ENCODE measurements around the gene CDKAL1.
"Not testable (repeated sequence)": the region's sequence is repeated elsewhere in the genome, so short reads cannot be mapped to it uniquely, and the experiment has no call there.

Gene CDKAL1

DNA sequence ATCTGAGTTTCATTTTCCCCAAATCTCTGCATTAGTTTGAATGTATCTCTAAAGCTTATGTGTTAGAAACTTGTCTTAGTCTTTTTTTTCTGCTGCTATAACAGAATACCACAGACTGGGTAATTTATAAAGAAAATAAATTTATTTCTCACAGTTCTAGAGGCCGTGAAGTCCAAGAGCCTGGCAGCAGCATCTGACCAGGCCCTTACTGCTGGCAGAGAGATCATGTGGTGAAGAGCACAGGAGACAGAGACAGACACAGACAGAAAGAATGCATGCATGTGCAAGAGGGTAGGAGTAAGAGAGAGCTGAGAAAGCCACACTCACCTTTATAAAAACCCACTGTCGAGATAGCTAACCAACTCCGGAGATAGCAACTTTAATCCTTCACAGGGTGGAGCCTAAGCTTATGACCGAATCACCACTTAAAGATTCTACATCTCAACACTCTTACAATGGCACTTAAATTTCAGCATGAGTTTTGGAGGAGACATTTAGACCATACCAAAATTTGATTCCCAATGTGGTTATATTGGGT is 646.6 kb downstream of the CDKAL1 start:
- DNase-seq (ENCODE audit: low spot score): no peak

DNA sequence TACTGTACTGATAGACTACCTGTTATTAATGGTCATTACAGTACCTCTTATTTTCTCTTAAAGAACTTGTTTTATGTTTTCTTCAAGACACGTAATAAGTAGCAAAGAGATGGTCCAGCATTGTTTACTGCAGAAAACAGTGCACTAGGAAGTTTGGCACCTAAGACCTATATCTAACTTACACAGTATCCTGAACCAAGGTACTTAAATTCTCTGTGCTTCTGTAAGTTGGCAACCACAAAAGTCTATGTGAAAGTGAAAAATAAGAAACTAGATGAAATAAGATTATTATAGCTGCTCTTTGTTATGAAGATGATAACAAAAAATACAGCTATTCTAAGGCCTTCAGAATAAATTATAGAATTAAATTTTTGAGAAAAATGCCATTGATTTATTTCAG is 647.6 kb downstream of the CDKAL1 start:
- DNase-seq (ENCODE audit: low spot score): no peak

GRCh38 chr6:21182589-21182988 is 648.3 kb downstream of the CDKAL1 start:
- no peak for DNase-seq (ENCODE audit: low spot score)

DNA sequence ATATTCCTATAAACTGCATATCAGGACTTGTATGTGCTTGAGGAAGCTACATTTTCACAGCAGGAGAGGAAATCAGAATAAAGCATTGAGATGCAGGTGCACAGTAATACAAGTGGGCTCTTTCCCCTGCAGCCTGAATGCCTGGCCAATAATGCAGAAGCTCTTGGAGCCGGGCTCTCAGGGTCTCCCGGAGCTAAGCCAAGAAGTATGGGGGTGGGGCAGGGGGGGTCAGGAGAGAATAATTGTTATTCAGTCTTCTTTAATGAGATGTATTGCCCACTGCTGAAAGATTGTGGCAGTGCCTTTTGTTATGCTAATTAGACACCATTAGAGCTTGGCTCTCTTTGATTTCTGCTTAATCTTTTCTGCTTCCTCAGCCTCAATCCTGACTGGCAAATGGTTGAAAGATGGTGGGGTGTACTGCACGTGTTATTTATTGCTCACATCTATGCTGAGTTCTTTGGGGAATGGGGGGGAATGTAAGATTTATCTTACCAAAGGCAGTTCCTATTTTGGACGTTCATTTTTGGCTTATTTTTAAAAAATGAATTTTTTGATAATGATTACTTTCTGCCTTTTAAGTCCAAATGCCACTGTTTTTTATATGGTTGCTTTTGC is 651.7 kb downstream of the CDKAL1 start:
- no peak for DNase-seq (ENCODE audit: low spot score)

DNA sequence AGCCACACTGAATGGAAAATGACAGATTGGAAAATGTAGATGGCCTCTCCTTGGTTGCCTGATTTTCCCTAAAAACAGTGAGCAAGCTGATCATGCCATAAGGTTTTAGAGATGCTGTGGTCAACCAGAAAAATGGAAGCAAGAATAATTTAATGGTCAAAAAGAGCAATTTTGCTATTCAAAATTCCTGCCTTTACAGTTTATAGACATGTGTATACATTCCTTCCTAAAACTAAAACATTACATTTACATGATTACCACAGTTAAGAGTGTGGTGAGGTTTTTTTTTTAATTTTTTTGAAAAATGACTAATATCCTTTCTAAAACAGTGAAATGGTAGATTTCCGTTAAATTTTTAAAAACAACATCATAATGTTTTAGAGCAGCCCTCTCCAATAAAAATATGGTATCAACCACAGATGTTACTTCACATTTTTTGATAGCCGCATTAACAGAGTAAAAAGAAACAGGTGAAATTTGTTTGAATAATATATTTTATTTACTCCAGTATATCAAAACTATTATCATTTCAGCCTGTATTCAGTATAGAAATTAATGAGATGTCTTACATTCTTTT is 652.3 kb downstream of the CDKAL1 start:
- DNase-seq (ENCODE audit: low spot score): no peak

- no peak for DNase-seq (ENCODE audit: low spot score)
Measured at GRCh38 chr6:21187485-21187884, 653.2 kb downstream of the CDKAL1 start.

- DNase-seq (ENCODE audit: low spot score): no peak
Measured at GRCh38 chr6:21188505-21189223, 654.4 kb downstream of the CDKAL1 start.

- DNase-seq (ENCODE audit: low spot score): no peak
Measured at GRCh38 chr6:21189759-21190158, 655.5 kb downstream of the CDKAL1 start.

DNA sequence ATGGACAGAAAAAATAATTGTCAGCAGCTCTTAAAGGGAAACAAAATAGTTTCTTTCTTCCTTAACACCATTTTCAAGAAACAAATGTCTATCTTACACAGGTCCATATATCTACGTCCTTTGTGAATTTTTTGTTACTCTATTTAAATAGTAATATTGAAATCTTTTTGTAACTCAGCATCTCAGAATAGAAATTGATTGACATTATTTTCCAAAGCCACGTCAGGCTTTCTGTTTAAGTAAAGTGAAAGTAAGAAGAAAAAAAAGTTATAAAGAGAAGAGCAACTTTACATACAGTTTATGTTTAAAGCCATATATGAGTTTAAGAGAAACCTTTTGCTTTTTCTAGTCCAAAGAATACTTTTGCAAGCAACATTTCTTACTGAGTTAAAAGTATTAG is 656.4 kb downstream of the CDKAL1 start:
- DNase-seq (ENCODE audit: low spot score): no peak

GRCh38 chr6:21193790-21194475 is 659.7 kb downstream of the CDKAL1 start:
- no peak for DNase-seq (ENCODE audit: low spot score)

DNA sequence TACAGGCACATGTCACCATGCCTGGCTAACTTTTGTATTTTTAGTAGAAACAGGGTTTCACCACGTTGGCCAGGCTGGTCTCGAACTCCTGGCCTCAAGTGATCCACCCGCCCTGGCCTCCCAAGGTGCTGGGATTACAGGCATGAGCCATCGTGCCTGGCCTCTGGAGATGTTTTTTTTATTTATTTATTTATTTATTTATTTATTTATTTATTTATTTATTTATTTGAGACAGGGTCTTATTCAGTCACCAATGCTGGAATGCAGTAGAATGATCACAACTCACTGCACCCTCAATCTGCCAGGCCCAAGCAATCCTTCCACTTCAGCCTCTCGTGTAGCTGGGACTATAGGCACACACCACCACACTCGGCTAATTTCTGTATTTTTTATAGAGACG is 661.0 kb downstream of the CDKAL1 start:
- DNase-seq (ENCODE audit: low spot score): not testable (repeated sequence)

GRCh38 chr6:21198032-21198640 is 663.9 kb downstream of the CDKAL1 start:
- DNase-seq (ENCODE audit: low spot score): no peak

GRCh38 chr6:21199262-21199661 is 665.0 kb downstream of the CDKAL1 start:
- no peak for DNase-seq (ENCODE audit: low spot score)

GRCh38 chr6:21200134-21200870 is 666.0 kb downstream of the CDKAL1 start:
- DNase-seq (ENCODE audit: low spot score): no peak

- DNase-seq (ENCODE audit: low spot score): no peak
Measured at GRCh38 chr6:21201187-21201586, 666.9 kb downstream of the CDKAL1 start.

GRCh38 chr6:21201637-21202350 is 667.5 kb downstream of the CDKAL1 start:
- DNase-seq (ENCODE audit: low spot score): peak; percentile 17

DNA sequence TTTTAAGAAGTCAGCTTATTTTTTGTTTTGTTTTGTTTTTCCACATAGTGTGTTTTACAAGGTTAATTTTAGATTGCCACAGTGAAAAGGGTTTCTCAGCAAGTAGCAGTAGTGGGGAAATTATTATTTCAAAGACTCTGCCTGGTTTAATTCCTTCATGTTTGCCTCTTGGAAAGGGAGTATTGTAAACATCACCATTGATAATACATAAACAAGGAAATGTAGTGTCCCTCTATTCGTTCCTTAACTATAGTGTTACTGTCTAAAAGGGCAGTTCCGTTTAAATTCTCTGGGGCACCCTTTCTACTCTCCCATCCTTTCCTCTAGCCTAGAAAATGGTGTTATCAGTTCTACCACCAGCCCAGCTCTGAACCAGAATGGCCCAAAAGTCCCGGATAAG is 668.3 kb downstream of the CDKAL1 start:
- no peak for DNase-seq (ENCODE audit: low spot score)

DNA sequence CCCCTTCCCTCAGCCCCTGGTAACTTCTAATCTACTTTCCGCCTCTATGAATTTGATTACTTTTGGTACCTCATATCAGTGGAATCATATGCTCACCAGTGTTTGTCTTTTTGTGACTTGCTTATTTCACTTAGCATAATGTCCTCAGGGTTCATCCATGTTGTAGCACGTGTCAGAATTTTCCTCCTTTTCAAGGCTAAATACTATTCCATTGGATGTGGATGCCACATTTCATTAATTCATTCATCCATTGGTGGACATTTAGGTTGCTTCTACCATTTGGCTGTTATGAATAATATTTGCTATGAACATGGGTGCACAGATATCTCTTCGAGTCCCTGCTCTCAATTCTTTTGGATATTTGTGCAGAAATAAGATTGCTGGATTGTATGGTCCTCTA is 670.7 kb downstream of the CDKAL1 start:
- DNase-seq (ENCODE audit: low spot score): no peak

- no peak for DNase-seq (ENCODE audit: low spot score)
Measured at GRCh38 chr6:21208081-21208795, 674.0 kb downstream of the CDKAL1 start.

- no peak for DNase-seq (ENCODE audit: low spot score)
Measured at GRCh38 chr6:21208796-21209186, 674.5 kb downstream of the CDKAL1 start.
